Activated T-helper 2 cell treated with anti-CD3 and anti-CD28 coated beads, Interferon-gamma antibody, Interleukin-2, Interleukin-4, amounts not matched to agents 10 μg/mL and 5 μg/mL and 100 μg/mL, durations not matched to agents 14 hours and 24 hours and 36 hours (primary cell): ENCODE measurements around the gene EXOC6B. TPM values are rescaled to one million over a fixed set of nuclear protein-coding genes. Genes with fewer than 3 reads are reported as not detected.

Experiments used
- DNase-seq: peaks from one replicate; pipeline ENCODE4 v3.0.0; 2021; ENCODE audit warnings: low spot score
- H3K27ac Mint-ChIP-seq: one replicate; pipeline ENCODE4 v1.8.0; 2021; ENCODE audit warnings: mixed read lengths
- H3K27me3 Mint-ChIP-seq: one replicate; pipeline ENCODE4 v1.8.0; 2021; ENCODE audit warnings: low read depth, mixed read lengths
- H3K36me3 Mint-ChIP-seq: one replicate; pipeline ENCODE4 v1.8.0; 2021; ENCODE audit warnings: low read depth, mixed read lengths
- H3K4me1 Mint-ChIP-seq: one replicate; pipeline ENCODE4 v1.8.0; 2021; ENCODE audit warnings: low read depth, mixed read lengths
- H3K4me3 Mint-ChIP-seq: one replicate; pipeline ENCODE4 v1.8.0; 2021; ENCODE audit warnings: low read depth, mild to moderate bottlenecking, moderate library complexity, mixed read lengths
- H3K9me3 Mint-ChIP-seq: one replicate; pipeline ENCODE4 v1.8.0; 2021; ENCODE audit warnings: mixed read lengths
- intact Hi-C: fragments of 100-400 bp; cut with micrococcal nuclease; formaldehyde crosslinking; loops from one replicate; pipeline ENCODE4 v1.15.1; 2023
- total RNA-seq: library from RNA; stranded (reverse); gene quantifications from 2 replicates; pipeline ENCODE4 v1.2.3, GENCODE V29; 2022

The EXOC6B gene
- total RNA-seq, 1 donor from 2014 or later = 9.4 TPM

GRCh38 chr2:72846171-72847095, 20.6 kb upstream of the EXOC6B start:
- no peak for DNase-seq
- Mint-ChIP-seq H3K27me3 (peaks cover 5% of the 10 kb centered on the region), H3K9me3 (no peaks in the 10 kb centered on the region), H3K27ac (no peak overlapping the region), H3K4me1 (peaks cover 2% of the 10 kb centered on the region), H3K36me3 (no peaks in the 10 kb centered on the region), H3K4me3 (no peak overlapping the region)
- intact Hi-C loops = loop anchor here (2.0 kb wide), 1 partner anchor 16 kb away; no protein-coding TSS in a partner anchor

- Mint-ChIP-seq H3K4me1 (peaks cover 2% of the 10 kb centered on the region), H3K4me3 (no peak overlapping the region), H3K36me3 (no peaks in the 10 kb centered on the region), H3K27ac (no peak overlapping the region), H3K27me3 (peaks cover 10% of the 10 kb centered on the region), H3K9me3 (no peaks in the 10 kb centered on the region)
- intact Hi-C loops = no loop called here
- no peak for DNase-seq
Measured at GRCh38 chr2:72843301-72843700, 17.5 kb upstream of the EXOC6B start.

GRCh38 chr2:72841462-72842125, 15.8 kb upstream of the EXOC6B start:
- no peak overlapping the region for H3K4me3 Mint-ChIP-seq
- intact Hi-C loops = no loop called here
- no peak overlapping the region for H3K27ac Mint-ChIP-seq
- H3K36me3 Mint-ChIP-seq = no peaks in the 10 kb centered on the region
- peaks cover 2% of the 10 kb centered on the region for H3K4me1 Mint-ChIP-seq
- DNase-seq = no peak
- no peaks in the 10 kb centered on the region for H3K9me3 Mint-ChIP-seq
- H3K27me3 Mint-ChIP-seq = peaks cover 13% of the 10 kb centered on the region

GRCh38 chr2:72840066-72840465, 14.2 kb upstream of the EXOC6B start:
- no peaks in the 10 kb centered on the region for H3K9me3 Mint-ChIP-seq
- H3K4me1 Mint-ChIP-seq = peaks cover 2% of the 10 kb centered on the region

GRCh38 chr2:72837171-72837570, 11.3 kb upstream of the EXOC6B start:
- no peak for DNase-seq
- H3K36me3 Mint-ChIP-seq = no peaks in the 10 kb centered on the region
- H3K27me3 Mint-ChIP-seq = peaks cover 28% of the 10 kb centered on the region
- H3K27ac Mint-ChIP-seq = no peak overlapping the region
- H3K4me1 Mint-ChIP-seq = peaks cover 5% of the 10 kb centered on the region
- intact Hi-C loops = no loop called here
- H3K4me3 Mint-ChIP-seq = no peak overlapping the region
- H3K9me3 Mint-ChIP-seq = no peaks in the 10 kb centered on the region

More at GRCh38 chr2:72840066-72840465, 14.2 kb upstream of the EXOC6B start:
- peaks cover 21% of the 10 kb centered on the region for H3K27me3 Mint-ChIP-seq
- DNase-seq = no peak
- H3K4me3 Mint-ChIP-seq = no peak overlapping the region
- intact Hi-C loops = no loop called here
- no peak overlapping the region for H3K27ac Mint-ChIP-seq
- H3K36me3 Mint-ChIP-seq = no peaks in the 10 kb centered on the region

- H3K4me1 Mint-ChIP-seq = peaks cover 10% of the 10 kb centered on the region
- no peak for DNase-seq
- intact Hi-C loops = no loop called here
- no peak overlapping the region for H3K4me3 Mint-ChIP-seq
- H3K27me3 Mint-ChIP-seq = peaks cover 26% of the 10 kb centered on the region
- no peak overlapping the region for H3K27ac Mint-ChIP-seq
- H3K9me3 Mint-ChIP-seq = no peaks in the 10 kb centered on the region
- H3K36me3 Mint-ChIP-seq = no peaks in the 10 kb centered on the region
Measured at GRCh38 chr2:72835403-72835802, 9.6 kb upstream of the EXOC6B start.

- peaks cover 21% of the 10 kb centered on the region for H3K27me3 Mint-ChIP-seq
- H3K4me3 Mint-ChIP-seq = no peak overlapping the region
- no peaks in the 10 kb centered on the region for H3K36me3 Mint-ChIP-seq
- intact Hi-C loops = no loop called here
- H3K4me1 Mint-ChIP-seq = peaks cover 17% of the 10 kb centered on the region
- no peaks in the 10 kb centered on the region for H3K9me3 Mint-ChIP-seq
- H3K27ac Mint-ChIP-seq = no peak overlapping the region
- DNase-seq = no peak
Measured at GRCh38 chr2:72834596-72834995, 8.8 kb upstream of the EXOC6B start.

GRCh38 chr2:72833084-72833714, 7.4 kb upstream of the EXOC6B start:
- intact Hi-C loops = no loop called here
- Mint-ChIP-seq H3K9me3 (no peaks in the 10 kb centered on the region), H3K4me3 (no peak overlapping the region), H3K36me3 (no peaks in the 10 kb centered on the region), H3K4me1 (peaks cover 26% of the 10 kb centered on the region), H3K27me3 (peaks cover 21% of the 10 kb centered on the region), H3K27ac (no peak overlapping the region)
- no peak for DNase-seq

- H3K4me3 Mint-ChIP-seq = peak overlapping the region; percentile 28
- DNase-seq = no peak
- no peak overlapping the region for H3K27ac Mint-ChIP-seq
- intact Hi-C loops = loop anchor here (2.0 kb wide), 1 partner anchor 17 kb away; no protein-coding TSS in a partner anchor
- H3K36me3 Mint-ChIP-seq = no peaks in the 10 kb centered on the region
- peaks cover 34% of the 10 kb centered on the region for H3K4me1 Mint-ChIP-seq
- peaks cover 10% of the 10 kb centered on the region for H3K27me3 Mint-ChIP-seq
- H3K9me3 Mint-ChIP-seq = no peaks in the 10 kb centered on the region
Measured at GRCh38 chr2:72830273-72830672, 4.4 kb upstream of the EXOC6B start.

GRCh38 chr2:72828840-72829507, 3.1 kb upstream of the EXOC6B start:
- no peaks in the 10 kb centered on the region for H3K9me3 Mint-ChIP-seq
- H3K36me3 Mint-ChIP-seq = no peaks in the 10 kb centered on the region
- intact Hi-C loops = no loop called here
- H3K27me3 Mint-ChIP-seq = peaks cover 12% of the 10 kb centered on the region
- no peak for DNase-seq
- no peak overlapping the region for H3K4me3 Mint-ChIP-seq
- H3K27ac Mint-ChIP-seq = no peak overlapping the region
- H3K4me1 Mint-ChIP-seq = peaks cover 46% of the 10 kb centered on the region

GRCh38 chr2:72827966-72828646, 2.3 kb upstream of the EXOC6B start:
- H3K27me3 Mint-ChIP-seq = peaks cover 8% of the 10 kb centered on the region
- H3K4me1 Mint-ChIP-seq = peaks cover 45% of the 10 kb centered on the region
- intact Hi-C loops = no loop called here
- no peak overlapping the region for H3K27ac Mint-ChIP-seq
- H3K4me3 Mint-ChIP-seq = no peak overlapping the region
- H3K9me3 Mint-ChIP-seq = no peaks in the 10 kb centered on the region
- no peak for DNase-seq
- no peaks in the 10 kb centered on the region for H3K36me3 Mint-ChIP-seq

- intact Hi-C loops = no loop called here
Measured at GRCh38 chr2:72827487-72827886, 1.7 kb upstream of the EXOC6B start.

More at GRCh38 chr2:72827487-72827886, 1.7 kb upstream of the EXOC6B start:
- H3K27me3 Mint-ChIP-seq = peaks cover 5% of the 10 kb centered on the region
- H3K36me3 Mint-ChIP-seq = peaks cover 2% of the 10 kb centered on the region
- H3K27ac Mint-ChIP-seq = no peak overlapping the region
- H3K4me1 Mint-ChIP-seq = peaks cover 46% of the 10 kb centered on the region
- H3K9me3 Mint-ChIP-seq = no peaks in the 10 kb centered on the region
- H3K4me3 Mint-ChIP-seq = no peak overlapping the region
- DNase-seq = no peak
